Chondrocyte (in vitro differentiated cells): ENCODE results near the gene MBP. TPM values are rescaled to one million over a fixed set of nuclear protein-coding genes. Genes with fewer than 3 reads are reported as not detected.

Experiments used
- DNase-seq: peaks from one replicate; pipeline ENCODE4 v3.0.0; 2021; ENCODE audit warnings: mixed read lengths, low spot score
- H3K27ac Mint-ChIP-seq: one replicate; pipeline ENCODE4 v1.8.0; 2021; ENCODE audit warnings: mild to moderate bottlenecking, moderate library complexity, mixed read lengths; ENCODE audit not compliant: unreplicated experiment
- H3K27me3 Mint-ChIP-seq: 2 replicates; pipeline ENCODE4 v1.8.0; 2021; ENCODE audit warnings: low read depth, mixed read lengths
- H3K36me3 Mint-ChIP-seq: 2 replicates; pipeline ENCODE4 v1.8.0; 2021; ENCODE audit warnings: low read depth, mixed read lengths
- H3K4me1 Mint-ChIP-seq: 2 replicates; pipeline ENCODE4 v1.8.0; 2021; ENCODE audit warnings: low read depth, mild to moderate bottlenecking, mixed read lengths
- H3K4me3 Mint-ChIP-seq: one replicate; pipeline ENCODE4 v1.8.0; 2021; ENCODE audit warnings: mild to moderate bottlenecking, moderate library complexity, mixed read lengths; ENCODE audit not compliant: unreplicated experiment
- H3K9me3 Mint-ChIP-seq: 2 replicates; pipeline ENCODE4 v1.8.0; 2021; ENCODE audit warnings: low read depth, mixed read lengths
- total RNA-seq: library from RNA; stranded (reverse); gene quantifications from 3 replicates; pipeline ENCODE4 v1.2.1, GENCODE V29; 2021
- TF ChIP-seq, protein P1 (sequence below): fragments of 200-600 bp; sonication (generic); IDR thresholded peaks from 2 replicates; pipeline ENCODE4 v1.5.0; 2021; ENCODE audit warnings: antibody characterized with exemption, mild to moderate bottlenecking, moderate library complexity

Gene MBP
- total RNA-seq, 1 donor from 2014 or later, result 15.9 TPM

DNA sequence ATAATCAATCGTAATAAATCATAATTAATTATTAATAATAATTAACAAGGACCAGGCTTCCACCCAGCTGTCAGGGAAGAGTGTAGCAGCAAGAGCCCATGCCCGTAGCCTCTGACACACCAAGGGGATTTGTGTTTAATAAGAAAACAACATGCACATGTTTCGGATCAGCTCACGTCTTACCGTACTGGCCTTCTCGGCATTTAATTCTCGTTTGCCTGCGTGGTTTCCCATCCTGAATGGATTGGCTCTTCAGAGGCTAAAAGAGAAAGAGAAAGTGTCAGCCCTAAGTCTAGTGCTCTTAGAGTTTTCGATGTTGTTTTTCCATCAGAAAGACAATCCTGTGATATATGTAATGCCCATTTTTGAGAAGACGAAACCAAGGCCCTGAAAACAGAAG lies 27.6 kb downstream of the MBP start:
- H3K4me3 Mint-ChIP-seq, result no peak overlapping the region
- TF ChIP-seq, protein P1, sequence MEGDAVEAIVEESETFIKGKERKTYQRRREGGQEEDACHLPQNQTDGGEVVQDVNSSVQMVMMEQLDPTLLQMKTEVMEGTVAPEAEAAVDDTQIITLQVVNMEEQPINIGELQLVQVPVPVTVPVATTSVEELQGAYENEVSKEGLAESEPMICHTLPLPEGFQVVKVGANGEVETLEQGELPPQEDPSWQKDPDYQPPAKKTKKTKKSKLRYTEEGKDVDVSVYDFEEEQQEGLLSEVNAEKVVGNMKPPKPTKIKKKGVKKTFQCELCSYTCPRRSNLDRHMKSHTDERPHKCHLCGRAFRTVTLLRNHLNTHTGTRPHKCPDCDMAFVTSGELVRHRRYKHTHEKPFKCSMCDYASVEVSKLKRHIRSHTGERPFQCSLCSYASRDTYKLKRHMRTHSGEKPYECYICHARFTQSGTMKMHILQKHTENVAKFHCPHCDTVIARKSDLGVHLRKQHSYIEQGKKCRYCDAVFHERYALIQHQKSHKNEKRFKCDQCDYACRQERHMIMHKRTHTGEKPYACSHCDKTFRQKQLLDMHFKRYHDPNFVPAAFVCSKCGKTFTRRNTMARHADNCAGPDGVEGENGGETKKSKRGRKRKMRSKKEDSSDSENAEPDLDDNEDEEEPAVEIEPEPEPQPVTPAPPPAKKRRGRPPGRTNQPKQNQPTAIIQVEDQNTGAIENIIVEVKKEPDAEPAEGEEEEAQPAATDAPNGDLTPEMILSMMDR, result no peak
- peak overlapping the region; percentile 3 for H3K27ac Mint-ChIP-seq
- no peaks in the 10 kb centered on the region for H3K36me3 Mint-ChIP-seq
- no peaks in the 10 kb centered on the region for H3K27me3 Mint-ChIP-seq
- DNase-seq, result no peak
- H3K4me1 Mint-ChIP-seq, result peaks cover 98% of the 10 kb centered on the region
- H3K9me3 Mint-ChIP-seq, result no peaks in the 10 kb centered on the region

DNA sequence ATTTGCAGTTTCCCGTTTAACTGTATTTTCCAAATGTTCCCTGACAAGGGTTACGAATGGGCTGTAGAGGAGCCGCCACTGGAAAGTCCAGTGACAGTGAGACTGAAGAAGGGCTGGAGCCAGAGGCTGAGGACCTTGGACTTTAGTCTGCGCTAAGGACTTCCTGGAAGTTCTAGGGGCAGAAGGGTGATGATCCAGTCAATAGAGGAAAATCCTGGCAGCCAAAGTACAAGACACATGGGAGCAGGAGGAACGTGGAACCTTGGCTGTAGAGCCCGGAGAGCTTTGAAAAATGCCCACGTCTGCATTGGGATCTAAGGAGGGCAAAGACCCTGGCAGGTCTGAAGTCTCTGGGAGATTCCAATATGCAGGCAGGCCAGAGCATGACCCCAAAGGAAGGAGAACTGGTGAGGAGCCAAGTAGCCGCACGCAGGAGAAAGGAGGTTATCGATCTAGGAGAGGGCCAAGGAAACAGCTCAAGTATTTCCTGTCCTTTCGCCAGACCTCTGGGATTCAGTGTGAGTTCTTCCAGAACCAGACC lies 28.5 kb downstream of the MBP start:
- H3K9me3 Mint-ChIP-seq, result no peaks in the 10 kb centered on the region
- TF ChIP-seq, protein P1, result no peak
- H3K27me3 Mint-ChIP-seq, result no peaks in the 10 kb centered on the region
- no peak for DNase-seq
- peak overlapping the region; percentile 1 for H3K4me3 Mint-ChIP-seq
- no peaks in the 10 kb centered on the region for H3K36me3 Mint-ChIP-seq
- H3K4me1 Mint-ChIP-seq, result peaks cover 95% of the 10 kb centered on the region
- H3K27ac Mint-ChIP-seq, result peak overlapping the region; percentile 97

DNA sequence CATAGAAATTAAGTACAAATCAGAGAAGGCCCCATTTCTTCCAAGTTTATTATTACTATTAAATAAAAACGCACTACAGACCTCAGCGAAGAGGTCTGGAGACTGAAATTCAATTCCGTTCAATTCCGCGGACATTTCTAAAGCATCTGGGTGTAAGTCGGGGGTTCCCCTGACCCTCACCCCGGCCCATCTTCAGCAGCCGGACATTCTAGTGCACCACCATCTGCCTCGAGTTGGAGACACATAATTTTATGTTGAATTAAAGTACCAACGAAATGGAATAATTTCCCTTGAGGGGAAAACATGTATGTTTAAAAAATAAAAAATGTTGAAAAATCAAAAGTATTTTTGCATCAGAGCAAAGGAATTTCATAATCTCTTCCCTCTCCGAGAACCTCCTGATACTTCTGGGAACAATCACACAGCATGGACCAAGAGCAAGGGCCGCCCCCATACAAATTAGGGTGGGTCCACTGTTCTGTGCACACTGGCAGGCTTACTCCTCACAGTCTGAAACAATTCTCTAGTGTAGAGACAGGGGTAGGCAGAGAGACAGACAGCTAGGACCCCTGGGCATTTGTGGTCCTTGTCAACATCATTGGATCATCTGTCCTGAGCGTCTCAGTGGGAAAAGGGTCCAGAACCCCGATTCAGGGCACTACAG lies 29.3 kb downstream of the MBP start:
- Mint-ChIP-seq H3K9me3 (no peaks in the 10 kb centered on the region), H3K27ac (peak overlapping the region; percentile 97), H3K27me3 (no peaks in the 10 kb centered on the region), H3K4me3 (peak overlapping the region; percentile 35), H3K36me3 (no peaks in the 10 kb centered on the region), H3K4me1 (peaks cover 95% of the 10 kb centered on the region)
- DNase-seq, result no peak
- TF ChIP-seq, protein P1, result no peak

DNA sequence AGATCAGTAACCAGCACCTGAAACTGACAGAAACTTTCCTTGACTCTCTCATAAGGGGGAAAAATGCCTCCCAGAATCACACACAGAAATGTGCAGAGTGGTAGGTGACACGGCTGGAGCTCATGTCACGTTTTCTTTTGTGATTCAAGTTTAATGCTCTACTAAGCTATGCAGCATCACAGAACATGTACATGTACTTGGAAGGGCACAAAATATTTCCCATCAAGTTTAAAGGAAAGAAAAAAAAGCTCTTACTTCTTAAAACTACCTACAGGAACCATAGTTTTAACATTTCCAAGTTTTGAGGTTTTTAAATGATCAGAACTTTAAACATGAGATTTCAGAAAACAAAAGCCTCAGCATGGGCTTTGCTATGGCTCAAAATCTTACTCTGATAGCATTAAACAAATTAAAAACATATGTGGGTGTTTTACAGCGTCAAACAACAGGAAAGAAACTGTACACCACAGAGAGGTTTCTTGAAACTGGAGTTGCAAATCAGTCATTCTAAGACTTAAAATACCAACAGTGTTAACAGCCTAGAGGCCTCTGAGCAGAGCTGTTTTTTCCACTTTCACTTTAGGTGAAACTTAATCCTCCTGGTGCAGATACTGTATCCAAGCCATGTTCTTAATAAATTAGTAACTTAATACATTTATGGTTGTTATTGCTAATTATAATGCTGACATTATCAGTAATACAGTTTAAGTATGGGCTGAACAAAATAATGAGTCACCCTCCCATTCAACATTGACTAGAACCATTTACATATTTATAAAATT lies 30.1 kb downstream of the MBP start:
- no peak for DNase-seq
- Mint-ChIP-seq H3K36me3 (no peaks in the 10 kb centered on the region), H3K9me3 (no peaks in the 10 kb centered on the region), H3K4me3 (peak overlapping the region; percentile 54), H3K27me3 (no peaks in the 10 kb centered on the region), H3K27ac (peak overlapping the region; percentile 97), H3K4me1 (peaks cover 93% of the 10 kb centered on the region)
- TF ChIP-seq, protein P1, result no peak

DNA sequence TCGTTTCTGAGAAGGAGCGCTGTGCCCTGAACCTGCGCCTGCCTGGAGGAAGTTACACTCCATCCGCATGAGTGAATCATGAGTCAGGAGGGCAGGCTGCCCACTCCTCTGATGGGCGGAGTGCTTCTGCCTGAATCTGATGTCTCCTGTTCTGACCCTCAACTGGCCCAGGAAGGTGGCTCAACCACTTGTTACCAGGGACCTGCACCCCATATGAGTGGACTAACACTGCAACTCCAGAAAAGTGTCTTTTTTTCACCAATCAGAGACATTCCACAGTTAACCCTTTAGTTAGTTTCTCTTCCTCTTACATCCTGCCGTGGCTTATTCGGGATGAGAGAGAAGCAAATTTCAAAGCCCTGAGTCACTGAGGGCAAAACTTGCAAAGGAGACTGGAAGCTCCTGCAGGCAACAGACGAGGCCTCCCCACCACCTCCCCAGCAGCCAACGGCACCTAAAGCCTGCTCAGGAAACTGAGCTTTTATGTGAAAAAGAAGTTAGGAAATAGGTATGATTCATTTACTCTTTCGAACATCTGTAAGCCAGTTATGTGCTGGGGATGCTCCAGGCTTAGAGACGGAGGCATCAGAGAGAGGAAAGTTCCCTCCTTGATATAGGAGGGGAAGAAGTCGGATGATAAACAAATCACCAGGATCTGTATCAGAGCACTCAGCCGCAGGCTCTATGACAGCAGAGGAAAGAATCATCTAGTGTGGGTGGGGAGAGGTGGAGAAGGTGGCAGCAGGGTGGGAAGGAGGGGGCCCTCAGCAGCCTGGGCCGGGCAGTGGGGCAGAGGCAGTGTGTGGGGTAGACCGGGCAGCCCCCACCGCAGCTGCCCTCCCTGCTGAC lies 30.9 kb downstream of the MBP start:
- peaks cover 91% of the 10 kb centered on the region for H3K4me1 Mint-ChIP-seq
- TF ChIP-seq, protein P1, result no peak
- H3K36me3 Mint-ChIP-seq, result peaks cover 2% of the 10 kb centered on the region
- no peaks in the 10 kb centered on the region for H3K27me3 Mint-ChIP-seq
- H3K27ac Mint-ChIP-seq, result peak overlapping the region; percentile 97
- peak overlapping the region; percentile 54 for H3K4me3 Mint-ChIP-seq
- DNase-seq, result no peak
- H3K9me3 Mint-ChIP-seq, result no peaks in the 10 kb centered on the region
